ENCODE data around the gene DUSP8.

The DUSP8 gene

DNA sequence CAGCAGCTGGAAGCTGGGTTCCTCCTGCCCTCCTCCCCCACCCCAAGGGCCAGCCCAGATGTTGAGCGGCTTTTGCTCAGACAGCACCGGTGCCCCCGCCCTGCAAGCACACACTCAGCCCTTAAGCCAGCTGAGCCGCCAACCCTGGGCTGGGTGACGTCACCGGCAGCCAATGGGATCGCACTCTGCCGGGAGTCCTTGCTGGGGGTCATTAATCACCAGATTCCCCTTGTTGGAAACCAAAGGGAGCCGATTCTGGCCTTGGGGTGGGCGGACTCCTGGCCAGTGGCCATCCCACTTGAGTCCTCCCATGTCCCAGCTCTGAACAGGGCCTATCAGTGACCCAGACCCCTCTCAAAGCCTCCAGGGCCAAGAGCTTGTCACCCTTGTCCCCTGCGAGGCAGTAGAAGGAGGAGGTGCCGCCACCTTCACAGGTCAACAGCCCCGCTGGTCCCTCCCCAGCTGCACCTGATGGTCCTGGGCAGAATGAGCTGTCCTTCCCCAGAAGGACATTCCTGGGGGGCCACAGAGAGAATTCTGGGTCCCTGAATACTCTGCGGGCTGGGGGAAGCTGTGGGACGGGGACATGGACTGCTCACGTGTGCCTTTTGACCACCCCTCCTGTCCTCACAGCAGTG is 7.4 kb downstream of the DUSP8 start:
- H3K27me3 ChIP-seq (ENCODE audit: insufficient read depth, poor library complexity, severe bottlenecking), result peaks cover 29% of the 10 kb centered on the region
- no peak for TF ChIP-seq POLR2AphosphoS5 (IDR thresholded peaks at IDR 0.05; ENCODE audit: low read depth)
- TF ChIP-seq SPI1 (IDR thresholded peaks at IDR 0.05; ENCODE audit: borderline replicate concordance, low read depth), result no peak
- TF ChIP-seq, protein P1, sequence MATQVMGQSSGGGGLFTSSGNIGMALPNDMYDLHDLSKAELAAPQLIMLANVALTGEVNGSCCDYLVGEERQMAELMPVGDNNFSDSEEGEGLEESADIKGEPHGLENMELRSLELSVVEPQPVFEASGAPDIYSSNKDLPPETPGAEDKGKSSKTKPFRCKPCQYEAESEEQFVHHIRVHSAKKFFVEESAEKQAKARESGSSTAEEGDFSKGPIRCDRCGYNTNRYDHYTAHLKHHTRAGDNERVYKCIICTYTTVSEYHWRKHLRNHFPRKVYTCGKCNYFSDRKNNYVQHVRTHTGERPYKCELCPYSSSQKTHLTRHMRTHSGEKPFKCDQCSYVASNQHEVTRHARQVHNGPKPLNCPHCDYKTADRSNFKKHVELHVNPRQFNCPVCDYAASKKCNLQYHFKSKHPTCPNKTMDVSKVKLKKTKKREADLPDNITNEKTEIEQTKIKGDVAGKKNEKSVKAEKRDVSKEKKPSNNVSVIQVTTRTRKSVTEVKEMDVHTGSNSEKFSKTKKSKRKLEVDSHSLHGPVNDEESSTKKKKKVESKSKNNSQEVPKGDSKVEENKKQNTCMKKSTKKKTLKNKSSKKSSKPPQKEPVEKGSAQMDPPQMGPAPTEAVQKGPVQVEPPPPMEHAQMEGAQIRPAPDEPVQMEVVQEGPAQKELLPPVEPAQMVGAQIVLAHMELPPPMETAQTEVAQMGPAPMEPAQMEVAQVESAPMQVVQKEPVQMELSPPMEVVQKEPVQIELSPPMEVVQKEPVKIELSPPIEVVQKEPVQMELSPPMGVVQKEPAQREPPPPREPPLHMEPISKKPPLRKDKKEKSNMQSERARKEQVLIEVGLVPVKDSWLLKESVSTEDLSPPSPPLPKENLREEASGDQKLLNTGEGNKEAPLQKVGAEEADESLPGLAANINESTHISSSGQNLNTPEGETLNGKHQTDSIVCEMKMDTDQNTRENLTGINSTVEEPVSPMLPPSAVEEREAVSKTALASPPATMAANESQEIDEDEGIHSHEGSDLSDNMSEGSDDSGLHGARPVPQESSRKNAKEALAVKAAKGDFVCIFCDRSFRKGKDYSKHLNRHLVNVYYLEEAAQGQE (IDR thresholded peaks at IDR 0.05; ENCODE audit: insufficient replicate concordance, low read depth), result no peak
- no peak for TF ChIP-seq GABPA (IDR thresholded peaks at IDR 0.05; ENCODE audit: low read depth)
- TF ChIP-seq, protein P2, sequence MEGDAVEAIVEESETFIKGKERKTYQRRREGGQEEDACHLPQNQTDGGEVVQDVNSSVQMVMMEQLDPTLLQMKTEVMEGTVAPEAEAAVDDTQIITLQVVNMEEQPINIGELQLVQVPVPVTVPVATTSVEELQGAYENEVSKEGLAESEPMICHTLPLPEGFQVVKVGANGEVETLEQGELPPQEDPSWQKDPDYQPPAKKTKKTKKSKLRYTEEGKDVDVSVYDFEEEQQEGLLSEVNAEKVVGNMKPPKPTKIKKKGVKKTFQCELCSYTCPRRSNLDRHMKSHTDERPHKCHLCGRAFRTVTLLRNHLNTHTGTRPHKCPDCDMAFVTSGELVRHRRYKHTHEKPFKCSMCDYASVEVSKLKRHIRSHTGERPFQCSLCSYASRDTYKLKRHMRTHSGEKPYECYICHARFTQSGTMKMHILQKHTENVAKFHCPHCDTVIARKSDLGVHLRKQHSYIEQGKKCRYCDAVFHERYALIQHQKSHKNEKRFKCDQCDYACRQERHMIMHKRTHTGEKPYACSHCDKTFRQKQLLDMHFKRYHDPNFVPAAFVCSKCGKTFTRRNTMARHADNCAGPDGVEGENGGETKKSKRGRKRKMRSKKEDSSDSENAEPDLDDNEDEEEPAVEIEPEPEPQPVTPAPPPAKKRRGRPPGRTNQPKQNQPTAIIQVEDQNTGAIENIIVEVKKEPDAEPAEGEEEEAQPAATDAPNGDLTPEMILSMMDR (IDR thresholded peaks at IDR 0.05; ENCODE audit: insufficient read depth, low read length), result no peak
- DNase-seq (ENCODE audit: low read depth in 1 of 2, low spot score in 1 of 2), result no peak
- H3K4me3 ChIP-seq (replicated peaks; ENCODE audit: insufficient read depth, low read length), result no peak overlapping the region
- no peak overlapping the region for H3K27ac ChIP-seq (replicated peaks)

DNA sequence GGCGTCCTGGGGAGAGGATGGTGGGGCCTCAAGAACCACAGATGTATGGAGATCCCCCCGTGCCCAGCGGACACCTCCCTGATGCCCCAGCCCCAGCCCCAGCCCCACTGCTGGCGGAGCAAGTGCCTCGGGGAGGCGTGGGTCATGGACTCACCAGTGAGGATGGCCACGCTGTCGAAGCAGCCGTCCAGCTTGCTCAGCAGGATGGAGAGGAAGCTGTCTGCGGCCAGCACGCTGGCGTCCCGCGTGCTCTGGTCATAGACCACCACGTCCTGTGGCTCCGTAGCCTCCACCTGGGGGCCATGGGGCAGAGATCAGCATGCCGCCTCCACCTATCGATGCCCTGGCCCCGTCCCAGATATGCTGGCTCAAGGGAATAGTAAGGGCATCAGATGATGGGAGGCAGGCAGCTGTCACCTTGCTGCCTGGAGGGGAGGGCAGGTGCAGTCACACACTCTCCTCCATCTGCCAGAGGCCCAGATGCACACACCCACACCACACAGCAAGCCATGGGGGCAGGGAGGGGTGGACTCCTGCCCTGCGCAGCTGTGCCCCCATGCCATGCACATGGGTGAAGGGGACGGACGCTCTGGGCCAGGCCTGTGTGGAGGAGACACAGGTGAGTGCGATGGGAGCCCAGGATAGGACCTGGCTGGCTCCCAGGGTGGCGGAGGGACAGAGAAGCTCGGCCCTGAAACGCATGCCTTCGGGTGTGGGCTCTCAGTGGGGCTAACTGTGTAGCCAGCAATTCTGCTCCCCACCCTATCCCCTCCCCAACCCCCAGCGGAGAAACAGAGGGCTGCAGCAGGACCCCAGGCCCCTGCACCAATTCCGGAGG is 8.2 kb downstream of the DUSP8 start:
- DNase-seq (ENCODE audit: low read depth in 1 of 2, low spot score in 1 of 2), result no peak
- H3K27ac ChIP-seq (replicated peaks), result no peak overlapping the region
- H3K27me3 ChIP-seq (ENCODE audit: insufficient read depth, poor library complexity, severe bottlenecking), result peaks cover 27% of the 10 kb centered on the region
- TF ChIP-seq GABPA (IDR thresholded peaks at IDR 0.05; ENCODE audit: low read depth) (no peak), POLR2AphosphoS5 (IDR thresholded peaks at IDR 0.05; ENCODE audit: low read depth) (no peak), SPI1 (IDR thresholded peaks at IDR 0.05; ENCODE audit: borderline replicate concordance, low read depth) (no peak)
- TF ChIP-seq, protein P1 (IDR thresholded peaks at IDR 0.05; ENCODE audit: insufficient replicate concordance, low read depth), result no peak
- TF ChIP-seq, protein P2 (IDR thresholded peaks at IDR 0.05; ENCODE audit: insufficient read depth, low read length), result no peak
- no peak overlapping the region for H3K4me3 ChIP-seq (replicated peaks; ENCODE audit: insufficient read depth, low read length)

DNA sequence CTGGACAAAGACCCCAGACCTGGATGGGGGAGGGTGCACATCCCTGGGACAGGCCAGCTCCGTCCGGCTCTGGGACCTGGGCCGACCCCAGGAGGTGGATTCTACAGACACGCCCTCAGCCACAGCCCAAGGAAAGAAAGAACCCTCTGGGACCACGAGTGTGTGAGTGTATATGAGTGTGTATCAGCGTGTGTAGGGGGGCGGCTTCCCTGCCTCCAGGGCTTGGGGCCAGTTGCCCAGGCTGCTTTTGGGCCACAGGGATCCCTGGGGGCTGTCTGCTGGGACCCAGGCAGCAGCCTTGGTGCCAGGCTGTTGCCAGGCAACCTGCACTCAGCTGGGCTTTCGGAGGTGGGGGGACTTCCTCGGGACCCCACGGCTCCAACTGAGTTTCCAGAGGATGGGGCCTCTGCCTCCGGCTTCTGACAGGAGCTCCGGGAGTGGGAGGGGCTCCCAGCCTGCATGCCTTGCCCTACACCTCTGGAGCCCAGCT is 8.9 kb downstream of the DUSP8 start:
- Histone ChIP-seq H3K27me3 (ENCODE audit: insufficient read depth, poor library complexity, severe bottlenecking) (peaks cover 26% of the 10 kb centered on the region), H3K4me3 (replicated peaks; ENCODE audit: insufficient read depth, low read length) (no peak overlapping the region), H3K27ac (replicated peaks) (no peak overlapping the region)
- TF ChIP-seq SPI1 (IDR thresholded peaks at IDR 0.05; ENCODE audit: borderline replicate concordance, low read depth) (no peak), GABPA (IDR thresholded peaks at IDR 0.05; ENCODE audit: low read depth) (no peak), POLR2AphosphoS5 (IDR thresholded peaks at IDR 0.05; ENCODE audit: low read depth) (no peak)
- TF ChIP-seq, protein P2 (IDR thresholded peaks at IDR 0.05; ENCODE audit: insufficient read depth, low read length), result no peak
- TF ChIP-seq, protein P1 (IDR thresholded peaks at IDR 0.05; ENCODE audit: insufficient replicate concordance, low read depth), result no peak
- no peak for DNase-seq (ENCODE audit: low read depth in 1 of 2, low spot score in 1 of 2)
